ENCODE measurements around the gene PLA2G10.

The PLA2G10 gene

GRCh38 chr16:14668556-14669223, 25.4 kb downstream of the PLA2G10 start:
- no peak overlapping the region for H3K4me3 ChIP-seq (ENCODE audit: low read depth, low read length)
- TF ChIP-seq, protein P1, sequence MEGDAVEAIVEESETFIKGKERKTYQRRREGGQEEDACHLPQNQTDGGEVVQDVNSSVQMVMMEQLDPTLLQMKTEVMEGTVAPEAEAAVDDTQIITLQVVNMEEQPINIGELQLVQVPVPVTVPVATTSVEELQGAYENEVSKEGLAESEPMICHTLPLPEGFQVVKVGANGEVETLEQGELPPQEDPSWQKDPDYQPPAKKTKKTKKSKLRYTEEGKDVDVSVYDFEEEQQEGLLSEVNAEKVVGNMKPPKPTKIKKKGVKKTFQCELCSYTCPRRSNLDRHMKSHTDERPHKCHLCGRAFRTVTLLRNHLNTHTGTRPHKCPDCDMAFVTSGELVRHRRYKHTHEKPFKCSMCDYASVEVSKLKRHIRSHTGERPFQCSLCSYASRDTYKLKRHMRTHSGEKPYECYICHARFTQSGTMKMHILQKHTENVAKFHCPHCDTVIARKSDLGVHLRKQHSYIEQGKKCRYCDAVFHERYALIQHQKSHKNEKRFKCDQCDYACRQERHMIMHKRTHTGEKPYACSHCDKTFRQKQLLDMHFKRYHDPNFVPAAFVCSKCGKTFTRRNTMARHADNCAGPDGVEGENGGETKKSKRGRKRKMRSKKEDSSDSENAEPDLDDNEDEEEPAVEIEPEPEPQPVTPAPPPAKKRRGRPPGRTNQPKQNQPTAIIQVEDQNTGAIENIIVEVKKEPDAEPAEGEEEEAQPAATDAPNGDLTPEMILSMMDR (IDR thresholded peaks at IDR 0.05; ENCODE audit: low read depth, low read length, missing control alignments): no peak
- in situ Hi-C loops (cut with HindIII; ENCODE audit: low sequenced_read_pairs): no loop called here
- DNase-seq (ENCODE audit: low read depth): no peak

DNA sequence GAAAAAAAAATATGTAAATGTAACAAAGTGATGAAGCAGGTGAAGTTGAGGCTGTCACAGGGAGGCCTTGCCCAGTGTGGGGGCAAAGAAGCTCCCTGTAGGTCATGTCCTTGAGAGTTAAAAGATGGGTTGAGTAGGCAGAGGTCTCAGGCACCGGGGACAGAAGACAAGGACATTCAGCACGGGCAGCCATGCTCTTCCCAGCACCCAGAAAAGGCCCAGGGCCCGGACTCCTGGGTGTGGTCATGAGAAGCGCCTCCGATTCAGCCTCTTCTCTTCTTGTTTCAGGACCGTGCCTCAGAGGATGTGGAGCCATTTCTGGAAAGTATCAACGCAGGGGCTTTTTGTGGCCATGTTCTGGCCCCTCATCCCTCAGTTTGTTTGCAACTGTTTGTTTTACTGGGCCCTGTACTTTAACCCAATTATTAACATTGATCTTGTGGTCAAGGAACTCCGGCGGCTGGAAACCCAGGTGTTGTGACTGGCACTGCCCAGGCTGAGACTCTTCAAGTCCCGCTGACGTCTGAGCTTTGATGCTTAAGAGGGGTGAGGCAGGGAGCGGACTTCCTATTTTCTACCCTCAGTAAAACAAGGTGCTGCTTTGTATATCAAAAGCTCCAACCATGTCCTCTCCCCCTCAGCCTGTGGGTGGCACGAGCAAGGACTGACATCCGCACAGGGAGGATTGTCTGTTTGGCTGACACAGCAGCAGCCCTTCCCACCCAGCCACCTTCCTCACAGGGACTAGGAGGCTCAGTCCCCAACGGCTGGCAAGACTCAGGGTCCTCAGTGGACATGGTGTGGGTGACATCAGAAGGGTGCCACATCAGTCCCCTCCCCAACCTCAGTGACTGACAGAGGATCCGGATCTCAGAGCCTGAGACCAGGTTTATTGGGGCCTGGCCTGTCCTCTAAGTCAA, 26.5 kb downstream of the PLA2G10 start:
- no peak overlapping the region for H3K4me3 ChIP-seq (ENCODE audit: low read depth, low read length)
- in situ Hi-C loops (cut with HindIII; ENCODE audit: low sequenced_read_pairs): no loop called here
- DNase-seq (ENCODE audit: low read depth): no peak
- TF ChIP-seq, protein P1 (IDR thresholded peaks at IDR 0.05; ENCODE audit: low read depth, low read length, missing control alignments): no peak

- in situ Hi-C loops (cut with HindIII; ENCODE audit: low sequenced_read_pairs): no loop called here
- no peak for DNase-seq (ENCODE audit: low read depth)
- TF ChIP-seq, protein P1 (IDR thresholded peaks at IDR 0.05; ENCODE audit: low read depth, low read length, missing control alignments): no peak
- H3K4me3 ChIP-seq (ENCODE audit: low read depth, low read length): no peak overlapping the region
These were observed 36.0 kb downstream of the PLA2G10 start for GRCh38 chr16:14658063-14658462.

- no peak for DNase-seq (ENCODE audit: low read depth)
- H3K4me3 ChIP-seq (ENCODE audit: low read depth, low read length): no peak overlapping the region
- in situ Hi-C loops (cut with HindIII; ENCODE audit: low sequenced_read_pairs): no loop called here
- TF ChIP-seq, protein P1 (IDR thresholded peaks at IDR 0.05; ENCODE audit: low read depth, low read length, missing control alignments): no peak
These were observed 41.4 kb downstream of the PLA2G10 start for GRCh38 chr16:14652726-14653125.

- TF ChIP-seq, protein P1 (IDR thresholded peaks at IDR 0.05; ENCODE audit: low read depth, low read length, missing control alignments): no peak
- in situ Hi-C loops (cut with HindIII; ENCODE audit: low sequenced_read_pairs): no loop called here
- DNase-seq (ENCODE audit: low read depth): no peak
- H3K4me3 ChIP-seq (ENCODE audit: low read depth, low read length): no peak overlapping the region
These were observed 43.5 kb downstream of the PLA2G10 start for GRCh38 chr16:14650629-14651028.

- TF ChIP-seq, protein P1 (IDR thresholded peaks at IDR 0.05; ENCODE audit: low read depth, low read length, missing control alignments): no peak
- no peak for DNase-seq (ENCODE audit: low read depth)
- in situ Hi-C loops (cut with HindIII; ENCODE audit: low sequenced_read_pairs): no loop called here
- no peak overlapping the region for H3K4me3 ChIP-seq (ENCODE audit: low read depth, low read length)
These were observed 44.3 kb downstream of the PLA2G10 start for GRCh38 chr16:14649816-14650215.

Data from astrocyte of the cerebellum (primary cell).